ENCODE results near the gene PNRC1.
"Not testable (repeated sequence)": the region's sequence is repeated elsewhere in the genome, so short reads cannot be mapped to it uniquely, and the experiment has no call there.

The PNRC1 gene

GRCh38 chr6:89100114-89100513 is 19.6 kb downstream of the PNRC1 start:
- no peak for DNase-seq (ENCODE audit: low read depth in 2 of 3, low spot score in 1 of 3)

- DNase-seq (ENCODE audit: low read depth in 2 of 3, low spot score in 1 of 3), result no peak
These were observed 29.7 kb downstream of the PNRC1 start for GRCh38 chr6:89110284-89110683.

- no peak for DNase-seq (ENCODE audit: low read depth in 2 of 3, low spot score in 1 of 3)
These were observed 31.4 kb downstream of the PNRC1 start for GRCh38 chr6:89111933-89112332.

- no peak for DNase-seq (ENCODE audit: low read depth in 2 of 3, low spot score in 1 of 3)
These were observed 36.2 kb downstream of the PNRC1 start for GRCh38 chr6:89116702-89117101.

GRCh38 chr6:89117211-89118108 is 36.9 kb downstream of the PNRC1 start, which contains the start of gene SRSF12:
Gene SRSF12, minus strand, starts transcription at chr6:89118071. Its CDS starts 184 bp downstream, at chr6:89117887.
- peak in 1 of 3 donors; percentile 21 for DNase-seq (ENCODE audit: low read depth in 2 of 3, low spot score in 1 of 3)

- DNase-seq (ENCODE audit: low read depth in 2 of 3, low spot score in 1 of 3), result no peak
These were observed 38.4 kb downstream of the PNRC1 start for GRCh38 chr6:89118931-89119330.

GRCh38 chr6:89120371-89120770 is 39.8 kb downstream of the PNRC1 start:
- DNase-seq (ENCODE audit: low read depth in 2 of 3, low spot score in 1 of 3), result no peak

GRCh38 chr6:89121934-89122333 is 41.4 kb downstream of the PNRC1 start:
- DNase-seq (ENCODE audit: low read depth in 2 of 3, low spot score in 1 of 3), result no peak

- no peak for DNase-seq (ENCODE audit: low read depth in 2 of 3, low spot score in 1 of 3)
These were observed 42.1 kb downstream of the PNRC1 start for GRCh38 chr6:89122625-89123024.

- not testable (repeated sequence) for DNase-seq (ENCODE audit: low read depth in 2 of 3, low spot score in 1 of 3)
These were observed 47.7 kb downstream of the PNRC1 start for GRCh38 chr6:89128256-89128671.

- no peak for DNase-seq (ENCODE audit: low read depth in 2 of 3, low spot score in 1 of 3)
These were observed 51.0 kb downstream of the PNRC1 start for GRCh38 chr6:89131599-89131998.

GRCh38 chr6:89132057-89132456 is 51.5 kb downstream of the PNRC1 start:
- DNase-seq (ENCODE audit: low read depth in 2 of 3, low spot score in 1 of 3), result no peak

GRCh38 chr6:89133981-89134380 is 53.4 kb downstream of the PNRC1 start:
- no peak for DNase-seq (ENCODE audit: low read depth in 2 of 3, low spot score in 1 of 3)

GRCh38 chr6:89134723-89135122 is 54.2 kb downstream of the PNRC1 start:
- DNase-seq (ENCODE audit: low read depth in 2 of 3, low spot score in 1 of 3), result no peak

Data from stimulated activated CD4-positive, alpha-beta T cell treated with anti-CD3 and anti-CD28 coated beads, Interleukin-12 subunit alpha, Interleukin-12 subunit beta, amount 100 ng/mL, for 48 hours (primary cell).